Amniotic epithelial cell (primary cell): ENCODE results near the gene TCFL5.
A peak's percentile ranks its signal among the peaks of the same experiment; 100 is the strongest.

Source experiments
- DNase-seq: peaks from one replicate; pipeline ENCODE4 v3.0.0-alpha.2; 2010; ENCODE audit warnings: low read depth

TCFL5 gene

GRCh38 chr20:62821726-62822210 lies 39.9 kb downstream of the TCFL5 start:
- DNase-seq: no peak

DNA sequence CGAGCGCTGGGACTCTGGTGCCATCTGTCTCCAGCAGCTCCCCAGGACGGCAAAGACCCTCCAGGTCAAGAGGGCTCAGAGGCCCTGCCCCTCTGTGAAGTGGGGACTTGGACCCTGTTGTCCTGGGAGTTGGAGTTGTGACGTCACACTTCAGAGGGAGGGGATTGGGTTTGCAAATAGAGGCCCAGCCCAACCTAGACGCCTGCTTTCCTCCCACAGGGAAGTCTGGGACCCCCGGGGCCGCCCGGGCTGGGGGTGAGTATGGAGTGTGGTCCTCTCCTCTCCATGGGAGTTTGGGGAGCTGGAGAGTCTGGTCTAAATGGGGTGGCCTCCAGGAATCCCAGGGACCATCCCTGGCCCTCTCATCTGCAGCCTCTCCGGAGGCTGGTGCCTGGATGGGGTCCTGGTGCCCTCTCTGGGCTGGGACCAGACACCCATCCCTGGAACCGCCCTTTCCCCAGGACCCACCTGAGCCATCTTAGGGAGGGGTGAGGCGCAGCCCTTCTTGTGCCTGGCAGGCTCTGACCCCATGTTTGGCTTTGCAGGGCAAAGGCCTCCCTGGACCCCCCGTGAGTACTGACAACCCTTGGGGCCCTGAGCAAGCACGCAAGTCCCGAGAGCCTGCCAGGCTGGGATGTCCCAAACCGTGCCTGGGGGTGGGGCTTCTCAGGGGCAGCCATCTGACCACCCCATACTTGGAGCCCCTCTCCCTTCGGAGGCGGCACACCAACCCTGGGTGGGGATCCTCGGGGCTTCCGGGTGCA lies 40.5 kb downstream of the TCFL5 start:
- no peak for DNase-seq

- no peak for DNase-seq
Measured at GRCh38 chr20:62820208-62820961, 41.2 kb downstream of the TCFL5 start.

- peak; percentile 37 for DNase-seq
Measured at GRCh38 chr20:62819494-62820174, 42.0 kb downstream of the TCFL5 start.

GRCh38 chr20:62818592-62819493 lies 42.8 kb downstream of the TCFL5 start:
- peak; percentile 47 for DNase-seq

DNA sequence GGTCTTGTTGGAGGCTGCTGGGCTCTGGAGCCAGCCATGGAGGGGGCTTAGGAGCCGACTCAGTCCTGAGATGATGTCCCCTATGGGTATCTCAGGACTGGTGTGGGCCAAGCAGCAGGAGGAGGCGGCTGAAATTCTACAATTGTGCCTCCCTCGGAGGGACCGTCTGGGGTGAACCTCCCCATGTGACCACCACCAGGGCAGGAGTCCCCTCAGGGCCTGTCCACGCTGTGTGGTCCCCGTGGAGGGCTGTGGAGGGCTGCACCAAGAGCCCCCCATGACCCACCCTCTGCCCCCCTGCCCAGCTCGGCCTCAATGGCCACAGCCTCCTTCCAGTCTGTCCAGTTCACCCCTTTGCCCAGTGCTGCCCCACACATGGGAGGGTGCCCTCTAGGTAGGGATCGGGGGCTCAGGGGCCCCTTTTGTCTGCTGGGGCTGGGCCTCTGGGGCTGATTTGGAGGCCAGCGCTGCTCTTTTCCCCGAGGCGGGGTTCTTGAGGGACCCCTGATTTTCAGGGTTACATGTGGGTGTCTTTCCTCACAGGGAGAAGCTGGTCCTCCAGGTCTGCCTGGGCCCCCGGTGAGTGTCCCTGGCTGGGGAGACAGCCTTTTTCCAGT lies 43.5 kb downstream of the TCFL5 start:
- DNase-seq: no peak

DNA sequence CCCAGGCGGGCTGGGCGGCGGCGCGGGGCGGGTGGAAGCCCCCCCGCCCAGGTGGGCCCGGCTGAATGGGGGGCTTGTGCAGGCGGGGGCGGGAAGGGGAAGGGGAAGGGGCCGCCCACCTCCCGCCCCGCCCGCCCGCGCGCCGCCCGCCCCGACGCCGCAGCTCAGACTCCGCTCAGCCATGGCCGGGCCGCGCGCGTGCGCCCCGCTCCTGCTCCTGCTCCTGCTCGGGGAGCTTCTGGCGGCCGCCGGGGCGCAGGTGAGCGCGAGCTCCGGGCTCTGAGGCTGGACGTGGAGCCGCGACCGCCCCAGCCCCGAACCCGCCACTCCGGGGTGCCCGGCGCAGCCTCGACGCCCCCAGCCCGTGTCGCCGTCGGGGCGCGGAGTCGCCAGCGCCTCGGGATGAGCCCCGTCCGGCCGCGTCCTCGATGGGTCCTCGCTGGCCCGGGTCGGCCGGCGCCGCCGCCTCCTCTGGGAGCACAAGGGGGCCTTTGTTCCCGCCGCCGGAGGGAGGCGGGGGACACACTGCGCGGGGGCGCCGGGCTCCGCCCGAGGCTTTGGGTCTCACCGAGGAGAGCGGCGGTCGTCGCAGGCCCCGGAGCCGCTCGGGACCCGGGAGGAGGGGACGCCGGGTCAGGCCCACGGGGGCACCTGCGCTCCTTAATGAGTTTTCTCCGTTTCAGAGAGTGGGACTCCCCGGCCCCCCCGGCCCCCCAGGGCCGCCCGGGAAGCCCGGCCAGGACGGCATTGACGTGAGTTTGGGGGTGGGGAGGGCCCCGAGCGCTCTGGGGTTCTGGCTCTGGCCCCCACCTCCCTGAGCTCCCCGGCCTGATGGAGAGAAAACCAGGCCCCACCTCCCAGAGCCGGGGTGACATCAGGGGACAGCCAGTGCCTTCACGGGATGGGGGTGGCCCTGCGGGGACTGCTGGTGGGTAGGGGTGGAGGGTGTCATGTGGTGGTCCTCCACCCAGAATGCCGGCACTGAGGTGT lies 44.4 kb downstream of the TCFL5 start, which contains the start of gene COL9A3:
TSS of gene COL9A3 (plus strand) at position 167 of the 990 bp plus-strand sequence. CDS start at position 182, 15 bp downstream.
- no peak for DNase-seq

DNA sequence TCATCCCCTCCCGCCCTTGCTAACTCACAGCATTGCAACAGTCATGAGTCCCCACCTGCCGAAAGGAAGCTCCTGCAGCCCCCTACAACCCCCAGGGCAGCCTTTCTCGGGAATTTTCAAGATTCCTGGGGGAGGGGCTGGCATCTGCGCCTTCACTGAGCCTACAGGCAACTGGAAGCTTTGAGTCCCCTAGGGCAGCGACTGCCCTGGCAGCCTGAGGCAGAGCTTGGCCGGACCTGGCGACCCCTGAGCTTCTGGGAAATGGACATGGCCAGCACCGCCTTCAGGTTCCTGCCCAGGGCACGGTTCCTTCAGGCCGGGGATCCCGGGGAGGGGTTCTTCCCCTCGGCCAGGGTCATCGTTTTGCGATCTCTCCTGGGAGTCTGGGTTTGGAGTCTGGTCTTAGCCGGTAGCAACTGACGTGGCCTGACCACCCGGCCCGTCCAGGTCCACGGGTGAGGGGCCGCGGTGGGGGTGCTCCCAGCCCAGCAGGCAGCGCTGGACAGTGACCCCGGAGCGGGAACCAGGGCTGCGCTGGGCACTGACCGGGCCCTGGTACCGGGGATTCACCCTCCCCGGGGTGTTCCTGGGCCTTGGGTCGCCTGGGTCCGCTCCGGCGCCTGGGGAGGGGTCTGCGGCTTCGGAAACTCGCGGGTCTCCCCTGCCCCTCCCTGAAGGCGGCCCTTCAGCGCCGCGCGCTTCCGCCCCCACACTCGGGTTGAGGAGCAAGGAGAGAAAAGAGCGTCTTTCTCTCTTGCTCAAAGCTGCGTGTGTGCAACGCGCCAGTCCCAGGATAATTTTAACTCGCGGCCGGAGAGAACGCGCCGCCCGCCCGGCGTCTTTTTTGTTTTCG lies 45.4 kb downstream of the TCFL5 start:
- DNase-seq: no peak

- DNase-seq: peak; percentile 64
Measured at GRCh38 chr20:62815066-62815991, 46.3 kb downstream of the TCFL5 start.

DNA sequence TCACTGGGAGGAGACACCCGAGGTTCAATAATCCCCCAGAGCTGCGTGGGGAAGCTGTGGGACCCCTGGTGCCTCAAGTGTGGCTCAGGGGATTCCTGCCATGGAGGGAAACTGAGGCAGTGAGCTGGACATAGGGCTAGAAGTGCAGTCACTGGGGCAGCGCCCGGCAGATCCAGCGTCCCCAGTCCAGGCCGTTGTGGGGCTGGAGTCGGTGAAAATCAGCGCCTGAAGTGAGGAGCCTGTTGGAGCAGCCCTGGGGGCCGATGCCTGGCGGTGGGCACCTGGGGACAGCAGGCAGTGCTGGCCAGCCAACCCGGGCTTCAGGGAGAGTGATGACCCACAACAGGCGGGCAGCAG lies 46.9 kb downstream of the TCFL5 start:
- DNase-seq: no peak

GRCh38 chr20:62814060-62814708 lies 47.4 kb downstream of the TCFL5 start:
- DNase-seq: no peak

DNA sequence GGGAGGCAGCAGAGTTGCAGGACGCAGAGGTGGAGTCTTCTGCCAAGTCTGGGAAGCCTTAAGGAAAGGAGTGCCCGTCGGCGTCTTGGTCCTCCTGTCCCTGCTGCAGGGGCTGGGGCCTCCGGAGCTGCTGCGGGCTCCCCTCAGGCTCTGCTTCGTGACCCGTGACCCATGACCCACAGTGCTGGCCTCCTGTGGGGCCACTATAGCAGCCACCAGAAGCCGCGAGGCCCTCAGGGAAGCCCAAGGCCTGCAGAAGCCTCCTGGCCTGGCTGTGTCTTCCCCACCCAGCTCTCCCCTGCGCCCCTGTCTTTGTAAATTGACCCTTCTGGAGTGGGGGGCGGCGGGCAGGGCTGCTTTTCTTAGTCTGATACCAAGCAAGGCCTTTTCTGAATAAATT lies 48.0 kb downstream of the TCFL5 start:
- DNase-seq: no peak

DNA sequence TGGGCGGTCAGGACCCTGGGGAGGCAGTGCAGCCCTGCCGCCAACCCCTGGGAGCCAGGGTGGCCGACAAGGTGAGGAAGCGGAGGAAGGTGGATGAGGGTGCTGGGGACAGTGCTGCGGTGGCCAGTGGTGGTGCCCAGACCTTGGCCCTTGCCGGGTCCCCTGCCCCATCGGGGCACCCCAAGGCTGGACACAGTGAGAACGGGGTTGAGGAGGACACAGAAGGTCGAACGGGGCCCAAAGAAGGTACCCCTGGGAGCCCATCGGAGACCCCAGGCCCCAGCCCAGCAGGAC lies 48.8 kb downstream of the TCFL5 start:
- no peak for DNase-seq

- DNase-seq: no peak
Measured at GRCh38 chr20:62812181-62812906, 49.3 kb downstream of the TCFL5 start.

GRCh38 chr20:62811720-62812119 lies 49.9 kb downstream of the TCFL5 start:
- no peak for DNase-seq

DNA sequence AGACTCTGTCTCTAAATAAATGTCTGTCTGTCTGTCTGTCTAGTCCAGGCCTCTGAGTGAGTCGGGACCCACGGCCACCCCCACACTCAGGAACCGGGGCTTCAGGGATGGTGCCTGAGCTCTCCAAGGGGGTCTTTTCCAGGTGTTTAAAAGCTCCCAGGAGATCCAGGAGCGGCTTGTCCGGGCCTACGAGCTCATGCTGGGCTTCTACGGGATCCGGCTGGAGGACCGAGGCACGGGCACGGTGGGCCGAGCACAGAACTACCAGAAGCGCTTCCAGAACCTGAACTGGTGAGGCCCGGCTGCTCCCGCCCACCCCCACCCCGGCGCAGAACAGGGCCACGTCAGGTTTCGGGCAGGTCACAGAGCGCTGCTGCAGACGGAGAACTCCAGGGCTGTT lies 50.3 kb downstream of the TCFL5 start:
- no peak for DNase-seq
